H1 (cell line): ENCODE data around the gene TXLNA.

Source experiments
- CEBPB ChIP-seq: IDR thresholded peaks from 2 replicates; pipeline ENCODE4 v1.6.1; 2012; ENCODE audit warnings: low read depth, low read length
- CREB1 ChIP-seq: IDR thresholded peaks from 2 replicates; pipeline ENCODE4 v1.6.1; 2012; ENCODE audit warnings: inconsistent platforms
- CTCF ChIP-seq, 3 experiments: IDR thresholded peaks; 1 replicate in 2 of 3; 2 replicates in 1 of 3; pipeline versions ENCODE4 v1.5.1 to v1.6.1; 2011; ENCODE audit warnings: low read length in 3 of 3, mild to moderate bottlenecking in 3 of 3, inconsistent platforms in 2 of 3, low read depth in 1 of 3, moderate library complexity in 1 of 3; ENCODE audit not compliant: insufficient read depth in 1 of 3; ENCODE audit errors: control extremely low read depth in 1 of 3
- EP300 ChIP-seq, 2 experiments: IDR thresholded peaks; 1 replicate in 1 of 2; 2 replicates in 1 of 2; pipeline ENCODE4 v1.6.1; 2011 to 2012; ENCODE audit warnings: low read depth in 2 of 2, low read length in 2 of 2, mild to moderate bottlenecking in 2 of 2, borderline replicate concordance in 1 of 2, inconsistent platforms in 1 of 2, moderate library complexity in 1 of 2
- KDM4A ChIP-seq: IDR thresholded peaks from one replicate; pipeline ENCODE4 v1.7.1; 2012; ENCODE audit warnings: low read depth, mild to moderate bottlenecking, moderate library complexity, low read length, inconsistent platforms; ENCODE audit not compliant: severe bottlenecking
- POLR2A ChIP-seq, 2 experiments: IDR thresholded peaks; 1 replicate in 1 of 2; 2 replicates in 1 of 2; pipeline ENCODE4 v1.6.1; 2011; ENCODE audit warnings: low read depth in 2 of 2, low read length in 2 of 2, mild to moderate bottlenecking in 2 of 2; ENCODE audit errors: control extremely low read depth in 1 of 2
- POLR2AphosphoS5 ChIP-seq: IDR thresholded peaks from 2 replicates; pipeline ENCODE4 v1.6.1; 2011; ENCODE audit warnings: low read depth, low read length
- TEAD4 ChIP-seq: IDR thresholded peaks from 2 replicates; pipeline ENCODE4 v1.6.1; 2012; ENCODE audit warnings: low read depth, low read length, inconsistent platforms, mixed read lengths
- YY1 ChIP-seq: IDR thresholded peaks from 2 replicates; pipeline ENCODE4 v1.6.1; 2011; ENCODE audit warnings: low read depth, mild to moderate bottlenecking, low read length

- TF ChIP-seq POLR2A (IDR thresholded peaks at IDR 0.05; ENCODE audit: control extremely low read depth in 1 of 2, low read depth in 2 of 2, low read length in 2 of 2) (peak in 1 of 2 experiments; percentile 90; a peak in 2 of 3 replicates), CTCF (IDR thresholded peaks at IDR 0.05; ENCODE audit: control extremely low read depth in 1 of 3, insufficient read depth in 1 of 3, low read depth in 1 of 3, low read length in 3 of 3) (peak in 2 of 3 experiments; percentile 31 to 43; a peak in 2 of 4 replicates), POLR2AphosphoS5 (peak; percentile 63; the same call in 1 of the 2 replicates), CREB1 (peak; percentile 97), TEAD4 (no peak), CEBPB (no peak), KDM4A (peak; percentile 83), YY1 (peak; percentile 62; the same call in 1 of the 2 replicates), EP300 (IDR thresholded peaks at IDR 0.05; ENCODE audit: borderline replicate concordance in 1 of 2, low read depth in 2 of 2, low read length in 2 of 2) (0 out of 3 replicates have a peak, but pooled peaks of 1 of the 2 experiments have one; percentile 25)
Observed at GRCh38 chr1:32205401-32206370, 26.2 kb downstream of the TXLNA start, which contains the start of gene IQCC.
